Prostate gland (tissue), 2 donors: ENCODE data around the gene TAS2R5. TPM values are rescaled to one million over a fixed set of nuclear protein-coding genes. Genes with fewer than 3 reads are reported as not detected.
"Not testable (repeated sequence)": the region's sequence is repeated elsewhere in the genome, so short reads cannot be mapped to it uniquely, and the experiment has no call there.

Source experiments
- DNase-seq: peaks from one replicate; pipeline ENCODE4 v3.0.0-alpha.2; 2019; ENCODE audit warnings: low spot score
- H3K27ac ChIP-seq, 2 donors: fragments of 200-600 bp; sonication (generic); 2 replicates each; pipeline ENCODE4 v1.5.1; 2017 to 2019
- H3K27me3 ChIP-seq: fragments of 200-600 bp; sonication (generic); replicated peaks from 2 replicates; pipeline ENCODE4 v1.5.1; 2019; ENCODE audit not compliant: insufficient read depth
- H3K36me3 ChIP-seq, 2 donors: fragments of 200-600 bp; sonication (generic); 1 replicate in 1 of 2; 2 replicates in 1 of 2; pipeline versions ENCODE4 v1.5.1 to v1.8.1; 2017 to 2019
- H3K4me1 ChIP-seq: fragments of 200-600 bp; sonication (generic); replicated peaks from 2 replicates; pipeline ENCODE4 v1.5.1; 2019
- H3K4me3 ChIP-seq, 2 donors: fragments of 200-600 bp; sonication (generic); 2 replicates each; pipeline ENCODE4 v1.5.1; 2017 to 2019
- H3K9me3 ChIP-seq: fragments of 200-600 bp; sonication (generic); 2 replicates; pipeline ENCODE4 v1.5.1; 2017
- POLR2A ChIP-seq: fragments of 450-650 bp; IDR thresholded peaks from one replicate; pipeline ENCODE4 v1.6.1; 2016; ENCODE audit warnings: antibody characterized with exemption, mild to moderate bottlenecking
- POLR2AphosphoS5 ChIP-seq: sonication (generic); formaldehyde crosslinking; IDR thresholded peaks from one replicate; pipeline ENCODE4 v1.6.1; 2017; ENCODE audit warnings: antibody characterized with exemption
- WGBS: methylation state at CpG from one replicate; pipeline ENCODE4 v1.1.5; 2018; 5-methylcytosine and 5-hydroxymethylcytosine counted together
- intact Hi-C: fragments of 100-400 bp; cut with DNase I; formaldehyde crosslinking; loops from one replicate; pipeline ENCODE4 v1.14.2; 2022
- total RNA-seq, 2 donors: library from RNA; depleted of rRNA; stranded (reverse); fragments of >200 nt; gene quantifications; one replicate each; pipeline ENCODE4 v1.1.0, GENCODE V29; 2016
- TF ChIP-seq, protein P1 (sequence below), 4 experiments: fragments of 200-600 bp in 2 of 4; fragments of 450-650 bp in 2 of 4; sonication (generic) in 2 of 4; IDR thresholded peaks; 1 replicate in 3 of 4; 2 replicates in 1 of 4; pipeline ENCODE4 v1.5.1; 2016 to 2019; ENCODE audit warnings: antibody characterized with exemption in 4 of 4, mild to moderate bottlenecking in 2 of 4, moderate library complexity in 2 of 4

The TAS2R5 gene, protein sequence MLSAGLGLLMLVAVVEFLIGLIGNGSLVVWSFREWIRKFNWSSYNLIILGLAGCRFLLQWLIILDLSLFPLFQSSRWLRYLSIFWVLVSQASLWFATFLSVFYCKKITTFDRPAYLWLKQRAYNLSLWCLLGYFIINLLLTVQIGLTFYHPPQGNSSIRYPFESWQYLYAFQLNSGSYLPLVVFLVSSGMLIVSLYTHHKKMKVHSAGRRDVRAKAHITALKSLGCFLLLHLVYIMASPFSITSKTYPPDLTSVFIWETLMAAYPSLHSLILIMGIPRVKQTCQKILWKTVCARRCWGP
- 1 to 10 TPM; 2.5 to 4.0 TPM for total RNA-seq

DNA sequence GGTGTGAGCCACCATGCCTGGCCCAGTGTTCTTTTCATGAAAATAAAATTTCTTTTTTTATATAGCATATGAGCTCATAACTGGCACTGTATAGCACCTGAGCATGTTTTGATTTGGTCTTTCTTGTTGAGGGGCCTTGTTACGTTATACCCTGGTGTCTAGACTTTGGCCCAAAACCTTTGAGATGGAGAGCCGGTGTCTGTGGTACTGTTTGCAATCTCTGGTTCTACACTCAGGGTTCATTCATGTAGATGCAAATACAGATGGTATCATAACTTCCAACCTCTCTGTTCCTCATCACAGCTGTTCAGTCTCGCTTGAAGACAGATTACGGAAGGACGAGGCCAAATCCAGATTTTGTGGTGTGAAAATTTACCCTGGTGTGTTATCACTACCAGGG lies at the start of gene TAS2R5:
Gene TAS2R5, plus strand, starts transcription at position 301 of the 400 bp plus-strand sequence. CDS start 145 bp downstream, outside the sequence.
- Histone ChIP-seq H3K4me1 (no peaks in the 10 kb centered on the region), H3K36me3 (no peaks in the 10 kb centered on the region), H3K27ac (no peak within 1 kb of the TSS), H3K9me3 (no peaks in the 10 kb centered on the region), H3K27me3 (no peaks in the 10 kb centered on the region), H3K4me3 (no peak within 1 kb of the TSS)
- intact Hi-C loops, result no loop called here
- no peak for TF ChIP-seq POLR2AphosphoS5
- no peak for TF ChIP-seq POLR2A
- TF ChIP-seq, protein P1, sequence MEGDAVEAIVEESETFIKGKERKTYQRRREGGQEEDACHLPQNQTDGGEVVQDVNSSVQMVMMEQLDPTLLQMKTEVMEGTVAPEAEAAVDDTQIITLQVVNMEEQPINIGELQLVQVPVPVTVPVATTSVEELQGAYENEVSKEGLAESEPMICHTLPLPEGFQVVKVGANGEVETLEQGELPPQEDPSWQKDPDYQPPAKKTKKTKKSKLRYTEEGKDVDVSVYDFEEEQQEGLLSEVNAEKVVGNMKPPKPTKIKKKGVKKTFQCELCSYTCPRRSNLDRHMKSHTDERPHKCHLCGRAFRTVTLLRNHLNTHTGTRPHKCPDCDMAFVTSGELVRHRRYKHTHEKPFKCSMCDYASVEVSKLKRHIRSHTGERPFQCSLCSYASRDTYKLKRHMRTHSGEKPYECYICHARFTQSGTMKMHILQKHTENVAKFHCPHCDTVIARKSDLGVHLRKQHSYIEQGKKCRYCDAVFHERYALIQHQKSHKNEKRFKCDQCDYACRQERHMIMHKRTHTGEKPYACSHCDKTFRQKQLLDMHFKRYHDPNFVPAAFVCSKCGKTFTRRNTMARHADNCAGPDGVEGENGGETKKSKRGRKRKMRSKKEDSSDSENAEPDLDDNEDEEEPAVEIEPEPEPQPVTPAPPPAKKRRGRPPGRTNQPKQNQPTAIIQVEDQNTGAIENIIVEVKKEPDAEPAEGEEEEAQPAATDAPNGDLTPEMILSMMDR (IDR thresholded peaks at IDR 0.05), result no peak
- WGBS, result 86% methylated on average over 5 of the region's 5 CpGs
- DNase-seq, result no peak

DNA sequence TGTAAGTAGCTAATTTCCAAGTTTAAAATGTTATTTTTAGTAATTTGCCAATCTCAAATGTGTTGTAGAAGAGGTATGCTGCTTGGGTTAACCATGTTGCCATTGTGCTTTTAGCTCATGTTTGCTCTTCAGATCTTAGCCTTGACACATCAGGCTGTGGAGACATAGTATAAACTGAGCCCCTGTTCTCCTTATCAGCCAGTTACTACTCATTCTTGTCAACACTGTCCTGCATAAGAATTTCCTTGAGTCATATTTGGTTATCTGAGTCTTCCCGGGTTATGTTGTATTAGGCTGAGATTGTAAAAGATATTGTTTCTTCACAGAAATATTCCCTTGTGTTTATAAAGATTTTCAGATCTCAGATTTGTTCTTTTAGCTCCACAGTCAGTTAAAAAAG lies 47.8 kb upstream of the TAS2R5 start:
- WGBS, result 86% methylated on average over 1 of the region's 1 CpG

DNA sequence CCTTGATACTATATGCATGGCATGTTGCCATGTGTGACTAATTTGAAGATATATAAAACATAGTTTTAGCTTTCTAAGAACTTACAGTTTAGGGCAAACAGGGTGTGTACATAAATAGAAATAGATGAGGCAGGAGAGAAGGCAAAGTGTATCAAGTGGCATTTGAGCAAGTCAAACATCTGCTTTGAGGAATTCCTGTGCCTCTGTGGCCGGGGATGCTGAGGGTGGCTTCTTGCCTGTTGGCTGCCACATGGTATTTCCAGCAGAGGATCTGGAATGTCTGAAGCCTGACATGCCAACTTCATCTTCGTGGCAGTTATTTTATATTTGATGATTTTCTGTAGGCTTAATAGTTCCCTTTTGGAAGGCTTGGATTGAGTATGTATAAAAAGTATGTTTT lies 45.9 kb upstream of the TAS2R5 start:
- 90% methylated on average over 2 of the region's 2 CpGs for WGBS
- peaks cover 5% of the 10 kb centered on the region for H3K4me1 ChIP-seq
- no peaks in the 10 kb centered on the region for H3K9me3 ChIP-seq
- no peak overlapping the region for H3K27ac ChIP-seq
- peaks cover 0 to 9% of the 10 kb centered on the region in 2 donors for H3K36me3 ChIP-seq
- no peak for DNase-seq
- TF ChIP-seq POLR2AphosphoS5, result no peak
- H3K27me3 ChIP-seq, result no peaks in the 10 kb centered on the region
- intact Hi-C loops, result no loop called here
- H3K4me3 ChIP-seq, result no peak overlapping the region

More for the DNA sequence above, 47.8 kb upstream of the TAS2R5 start:
- H3K4me3 ChIP-seq, result no peak overlapping the region
- no peaks in the 10 kb centered on the region for H3K27me3 ChIP-seq
- no peaks in the 10 kb centered on the region for H3K9me3 ChIP-seq
- TF ChIP-seq, protein P1 (IDR thresholded peaks at IDR 0.05), result no peak
- TF ChIP-seq POLR2AphosphoS5, result no peak
- TF ChIP-seq POLR2A, result no peak
- peaks cover 9% of the 10 kb centered on the region for H3K4me1 ChIP-seq
- no peak overlapping the region for H3K27ac ChIP-seq
- peaks cover 0 to 9% of the 10 kb centered on the region in 2 donors for H3K36me3 ChIP-seq
- intact Hi-C loops, result no loop called here
- no peak for DNase-seq

DNA sequence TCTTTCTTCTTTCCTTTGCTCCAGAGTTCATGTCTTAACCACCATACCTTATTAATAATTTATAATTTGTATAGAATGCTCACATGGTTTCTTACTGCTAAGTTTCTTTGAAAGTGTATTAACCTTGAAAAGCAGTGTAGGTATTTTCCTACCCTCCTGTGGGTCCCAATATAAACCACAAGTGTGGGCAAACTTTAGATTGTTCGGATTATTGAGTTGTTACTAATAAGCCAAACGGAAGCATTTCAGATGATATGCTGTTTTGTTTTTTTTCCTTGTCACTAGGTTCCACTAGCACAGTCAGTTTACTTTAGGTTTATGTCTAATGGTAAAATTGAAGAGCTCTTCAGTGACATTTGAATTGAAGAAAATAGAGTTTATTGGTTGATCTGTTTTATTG lies 41.6 kb upstream of the TAS2R5 start:
- WGBS, result 89% methylated on average over 2 of the region's 2 CpGs
- Histone ChIP-seq H3K27ac (no peak overlapping the region), H3K36me3 (peaks cover 16 to 22% of the 10 kb centered on the region in 2 donors), H3K9me3 (no peaks in the 10 kb centered on the region), H3K4me3 (no peak overlapping the region), H3K4me1 (no peaks in the 10 kb centered on the region), H3K27me3 (no peaks in the 10 kb centered on the region)
- DNase-seq, result no peak
- TF ChIP-seq POLR2A, result no peak
- no peak for TF ChIP-seq POLR2AphosphoS5
- TF ChIP-seq, protein P1 (IDR thresholded peaks at IDR 0.05), result no peak
- intact Hi-C loops, result no loop called here

DNA sequence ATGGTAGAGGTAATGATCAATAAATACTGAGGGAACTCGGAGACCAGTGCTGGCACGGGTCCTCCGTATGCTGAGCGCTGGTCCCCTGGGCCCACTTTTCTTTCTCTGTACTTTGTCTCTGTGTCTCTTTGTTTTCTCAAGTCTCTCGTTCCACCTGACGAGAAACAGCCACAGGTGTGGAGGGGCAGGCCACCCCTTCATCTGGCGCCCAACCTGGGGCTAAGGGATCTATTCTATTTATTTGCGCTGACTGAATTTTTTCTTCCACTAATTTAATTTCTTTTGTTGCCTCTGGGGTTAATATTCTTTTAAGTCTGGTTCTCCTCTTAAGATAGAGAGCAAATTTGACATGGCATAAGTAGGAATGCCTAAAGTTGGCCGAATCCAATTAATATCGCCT lies 38.1 kb upstream of the TAS2R5 start:
- H3K27me3 ChIP-seq, H3K9me3 ChIP-seq, intact Hi-C loops, H3K4me1 ChIP-seq, H3K27ac ChIP-seq, H3K4me3 ChIP-seq, DNase-seq: not testable (repeated sequence)
- WGBS, result 97% methylated on average over 10 of the region's 10 CpGs
- H3K36me3 ChIP-seq, result peaks cover 12 to 22% of the 10 kb centered on the region in 2 donors

DNA sequence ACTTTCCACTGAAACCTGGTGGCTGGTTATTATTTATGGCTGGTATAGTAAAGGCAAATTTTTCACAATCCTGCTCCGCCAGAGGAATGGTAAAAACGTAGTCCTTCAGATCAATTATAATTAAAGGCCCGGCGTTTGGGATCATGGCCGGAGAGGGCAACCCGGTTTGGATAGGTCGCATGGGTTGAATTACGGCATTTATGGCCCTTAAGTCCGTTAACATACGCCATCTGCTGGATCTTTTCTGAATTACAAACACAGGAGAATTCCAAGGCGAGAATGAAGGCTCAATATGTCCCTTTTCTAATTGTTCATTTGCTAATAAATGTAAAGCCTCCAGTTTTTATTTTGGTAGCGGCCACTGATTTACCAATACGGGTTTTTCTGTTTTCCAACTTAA lies 37.4 kb upstream of the TAS2R5 start:
- TF ChIP-seq POLR2AphosphoS5 (no peak), POLR2A (no peak)
- TF ChIP-seq, protein P1 (IDR thresholded peaks at IDR 0.05), result no peak
- 98% methylated on average over 13 of the region's 13 CpGs for WGBS

More for the DNA sequence above, 37.4 kb upstream of the TAS2R5 start:
- no peaks in the 10 kb centered on the region for H3K4me1 ChIP-seq
- H3K9me3 ChIP-seq, result no peaks in the 10 kb centered on the region
- intact Hi-C loops, result no loop called here
- no peaks in the 10 kb centered on the region for H3K27me3 ChIP-seq
- no peak overlapping the region for H3K4me3 ChIP-seq
- peaks cover 12 to 22% of the 10 kb centered on the region in 2 donors for H3K36me3 ChIP-seq
- H3K27ac ChIP-seq, result no peak overlapping the region
- DNase-seq, result no peak
